ENCODE results near the gene STARD10.

STARD10 gene

GRCh38 chr11:72825661-72826060 is 31.8 kb upstream of the STARD10 start:
- no peak for DNase-seq (ENCODE audit: low read depth)
- no peak overlapping the region for H3K4me3 ChIP-seq (ENCODE audit: low read depth, low read length)
- no peak for TF ChIP-seq CTCF (IDR thresholded peaks at IDR 0.05; ENCODE audit: control insufficient read depth, extremely low read depth, insufficient read depth)

GRCh38 chr11:72824811-72825505 is 31.1 kb upstream of the STARD10 start:
- no peak for TF ChIP-seq CTCF (IDR thresholded peaks at IDR 0.05; ENCODE audit: control insufficient read depth, extremely low read depth, insufficient read depth)
- DNase-seq (ENCODE audit: low read depth) = no peak
- H3K4me3 ChIP-seq (ENCODE audit: low read depth, low read length) = no peak overlapping the region

GRCh38 chr11:72824020-72824419 is 30.2 kb upstream of the STARD10 start:
- TF ChIP-seq CTCF (IDR thresholded peaks at IDR 0.05; ENCODE audit: control insufficient read depth, extremely low read depth, insufficient read depth) = no peak
- H3K4me3 ChIP-seq (ENCODE audit: low read depth, low read length) = no peak overlapping the region
- no peak for DNase-seq (ENCODE audit: low read depth)

- DNase-seq (ENCODE audit: low read depth) = no peak
- no peak overlapping the region for H3K4me3 ChIP-seq (ENCODE audit: low read depth, low read length)
- TF ChIP-seq CTCF (IDR thresholded peaks at IDR 0.05; ENCODE audit: control insufficient read depth, extremely low read depth, insufficient read depth) = no peak
Observed at GRCh38 chr11:72823105-72823804, 29.4 kb upstream of the STARD10 start.

GRCh38 chr11:72821920-72822799 is 28.3 kb upstream of the STARD10 start:
- peak; percentile 69 for DNase-seq (ENCODE audit: low read depth)
- H3K4me3 ChIP-seq (ENCODE audit: low read depth, low read length) = peak overlapping the region; percentile 58
- peak; percentile 14; the same call in 1 of the 2 replicates for TF ChIP-seq CTCF (IDR thresholded peaks at IDR 0.05; ENCODE audit: control insufficient read depth, extremely low read depth, insufficient read depth)

- no peak for TF ChIP-seq CTCF (IDR thresholded peaks at IDR 0.05; ENCODE audit: control insufficient read depth, extremely low read depth, insufficient read depth)
- peak overlapping the region; percentile 58 for H3K4me3 ChIP-seq (ENCODE audit: low read depth, low read length)
- DNase-seq (ENCODE audit: low read depth) = no peak
Observed at GRCh38 chr11:72821221-72821919, 27.5 kb upstream of the STARD10 start.

All from LNCaP clone FGC (cell line).